ENCODE data around the gene KAT5. TPM values are rescaled to one million over a fixed set of nuclear protein-coding genes. Genes with fewer than 3 reads are reported as not detected.

KAT5 gene
- total RNA-seq, 1 donor from 2014 or later = 21.0 TPM

DNA sequence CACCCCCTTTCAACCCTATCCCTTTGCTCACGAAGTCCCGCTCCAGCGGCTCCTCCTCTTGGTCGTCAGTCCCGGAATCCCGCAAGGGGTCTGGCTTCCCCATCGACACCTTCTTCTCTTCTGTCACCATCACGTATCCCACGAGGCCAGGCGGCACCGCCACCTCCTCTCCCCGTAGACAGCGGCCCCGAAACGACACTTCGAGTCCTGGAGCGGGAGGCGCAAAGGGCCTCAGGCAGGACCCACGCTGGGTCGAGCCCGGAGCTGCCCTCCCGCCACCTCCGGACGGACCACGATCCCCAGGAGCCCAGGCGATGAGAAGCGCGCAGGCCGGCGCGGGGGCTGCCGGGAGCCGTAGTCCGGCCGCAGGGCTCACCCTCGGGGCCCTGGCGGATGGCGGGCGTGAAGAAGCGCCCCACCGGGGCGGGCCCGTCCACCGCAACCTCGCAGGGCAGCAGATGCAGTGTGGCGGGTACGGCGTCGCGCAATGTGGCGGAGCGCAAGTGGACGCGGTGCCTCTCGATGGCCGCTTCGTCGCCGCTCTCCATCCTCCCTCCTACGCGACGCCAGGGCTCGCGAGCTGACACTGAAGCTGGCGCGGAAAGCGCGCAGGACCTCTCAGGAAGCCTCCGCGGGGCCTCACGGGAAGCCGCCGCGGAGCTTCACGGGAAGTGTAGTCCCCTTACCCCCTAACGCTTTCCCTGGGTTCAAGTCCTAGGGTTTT lies 8.3 kb downstream of the KAT5 start, which contains the start of gene RNASEH2C:
Gene RNASEH2C (minus strand): TSS at position 588 of the 724 bp plus-strand sequence. CDS start 40 bp downstream, at position 548.
- Histone ChIP-seq H3F3A (ENCODE audit: low read depth) (peaks cover 3% of the 10 kb centered on the region), H3K27me3 (peaks cover 14% of the 10 kb centered on the region), H3K79me2 (ENCODE audit: low read depth) (peaks cover 19% of the 10 kb centered on the region), H3K4me1 (peaks cover 9% of the 10 kb centered on the region), H4K20me1 (ENCODE audit: low read depth) (peaks cover 22% of the 10 kb centered on the region), H3K27ac (no peak within 1 kb of the TSS), H2AFZ (replicated peaks) (peak within 1 kb of the TSS; percentile 83), H3K9me3 (ENCODE audit: low read depth) (no peaks in the 10 kb centered on the region), H3K36me3 (no peaks in the 10 kb centered on the region), H3K4me3 (peak within 1 kb of the TSS; percentile 68), H3K4me2 (peak within 1 kb of the TSS; percentile 79), H3K9ac (peak within 1 kb of the TSS; percentile 51)
- peak; percentile 94 for DNase-seq (ENCODE audit: low spot score)
- Mint-ChIP-seq H3K9me3 (no peaks in the 10 kb centered on the region), H3K36me3 (peaks cover 14% of the 10 kb centered on the region), H3K4me3 (peak within 1 kb of the TSS; percentile 94), H3K27ac (peak within 1 kb of the TSS; percentile 37), H3K4me1 (peaks cover 18% of the 10 kb centered on the region), H3K27me3 (ENCODE audit: insufficient read depth, low read depth) (peaks cover 4% of the 10 kb centered on the region)
- TF ChIP-seq, protein P1, sequence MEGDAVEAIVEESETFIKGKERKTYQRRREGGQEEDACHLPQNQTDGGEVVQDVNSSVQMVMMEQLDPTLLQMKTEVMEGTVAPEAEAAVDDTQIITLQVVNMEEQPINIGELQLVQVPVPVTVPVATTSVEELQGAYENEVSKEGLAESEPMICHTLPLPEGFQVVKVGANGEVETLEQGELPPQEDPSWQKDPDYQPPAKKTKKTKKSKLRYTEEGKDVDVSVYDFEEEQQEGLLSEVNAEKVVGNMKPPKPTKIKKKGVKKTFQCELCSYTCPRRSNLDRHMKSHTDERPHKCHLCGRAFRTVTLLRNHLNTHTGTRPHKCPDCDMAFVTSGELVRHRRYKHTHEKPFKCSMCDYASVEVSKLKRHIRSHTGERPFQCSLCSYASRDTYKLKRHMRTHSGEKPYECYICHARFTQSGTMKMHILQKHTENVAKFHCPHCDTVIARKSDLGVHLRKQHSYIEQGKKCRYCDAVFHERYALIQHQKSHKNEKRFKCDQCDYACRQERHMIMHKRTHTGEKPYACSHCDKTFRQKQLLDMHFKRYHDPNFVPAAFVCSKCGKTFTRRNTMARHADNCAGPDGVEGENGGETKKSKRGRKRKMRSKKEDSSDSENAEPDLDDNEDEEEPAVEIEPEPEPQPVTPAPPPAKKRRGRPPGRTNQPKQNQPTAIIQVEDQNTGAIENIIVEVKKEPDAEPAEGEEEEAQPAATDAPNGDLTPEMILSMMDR (IDR thresholded peaks at IDR 0.05) = no peak
- TF ChIP-seq EZH2 (IDR thresholded peaks at IDR 0.05) (no peak), EZH2phosphoT487 (IDR thresholded peaks at IDR 0.05) (no peak)

GRCh38 chr11:65722261-65722660 lies 10.2 kb downstream of the KAT5 start:
- Histone ChIP-seq H3K9ac (no peak overlapping the region), H3K27me3 (peaks cover 14% of the 10 kb centered on the region), H2AFZ (replicated peaks) (no peak overlapping the region), H3K27ac (no peak overlapping the region), H3K36me3 (no peaks in the 10 kb centered on the region), H3K4me2 (no peak overlapping the region), H3K9me3 (ENCODE audit: low read depth) (no peaks in the 10 kb centered on the region), H3K4me1 (peaks cover 9% of the 10 kb centered on the region), H4K20me1 (ENCODE audit: low read depth) (peaks cover 22% of the 10 kb centered on the region), H3K4me3 (no peak overlapping the region), H3K79me2 (ENCODE audit: low read depth) (peaks cover 19% of the 10 kb centered on the region), H3F3A (ENCODE audit: low read depth) (no peaks in the 10 kb centered on the region)
- no peak for DNase-seq (ENCODE audit: low spot score)
- Mint-ChIP-seq H3K27ac (no peak overlapping the region), H3K36me3 (peaks cover 7% of the 10 kb centered on the region), H3K9me3 (no peaks in the 10 kb centered on the region), H3K4me3 (peak overlapping the region; percentile 74), H3K4me1 (peaks cover 18% of the 10 kb centered on the region), H3K27me3 (ENCODE audit: insufficient read depth, low read depth) (peaks cover 6% of the 10 kb centered on the region)
- TF ChIP-seq EZH2phosphoT487 (IDR thresholded peaks at IDR 0.05) (no peak), EZH2 (IDR thresholded peaks at IDR 0.05) (no peak)
- TF ChIP-seq, protein P1 (IDR thresholded peaks at IDR 0.05) = no peak

DNA sequence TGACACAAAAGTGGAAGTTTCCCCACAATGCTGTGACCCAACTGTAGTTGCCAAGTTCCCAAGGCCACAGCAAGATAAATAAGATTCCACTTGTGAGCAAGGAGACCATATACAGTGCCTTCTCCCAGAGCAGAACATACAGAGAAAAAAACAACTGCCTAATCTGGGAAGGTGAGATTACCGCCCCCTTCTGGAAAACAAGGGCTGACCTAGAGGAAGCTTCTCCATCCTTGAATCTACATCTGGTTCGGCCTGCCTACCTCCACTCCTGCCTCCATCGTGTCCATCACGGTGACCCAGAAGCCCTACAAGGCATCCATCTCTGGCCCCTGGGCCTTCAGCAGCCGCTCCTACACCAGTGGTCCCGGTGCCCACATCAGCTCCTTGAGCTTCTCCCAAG lies 14.6 kb downstream of the KAT5 start:
- no peaks in the 10 kb centered on the region for H3K36me3 ChIP-seq
- peaks cover 29% of the 10 kb centered on the region for H3K27me3 ChIP-seq
- no peak overlapping the region for H3K4me3 ChIP-seq
- no peak for TF ChIP-seq EZH2 (IDR thresholded peaks at IDR 0.05)
- TF ChIP-seq, protein P1 (IDR thresholded peaks at IDR 0.05) = peak; percentile 22
- Mint-ChIP-seq H3K4me1 (no peaks in the 10 kb centered on the region), H3K27ac (no peak overlapping the region), H3K4me3 (no peak overlapping the region), H3K36me3 (no peaks in the 10 kb centered on the region), H3K9me3 (peaks cover under 1% of the 10 kb centered on the region), H3K27me3 (ENCODE audit: insufficient read depth, low read depth) (peaks cover 6% of the 10 kb centered on the region)
- H3K27ac ChIP-seq = no peak overlapping the region
- no peak for DNase-seq (ENCODE audit: low spot score)
- H3F3A ChIP-seq (ENCODE audit: low read depth) = no peaks in the 10 kb centered on the region
- H4K20me1 ChIP-seq (ENCODE audit: low read depth) = no peaks in the 10 kb centered on the region
- no peak overlapping the region for H3K9ac ChIP-seq
- H3K4me1 ChIP-seq = no peaks in the 10 kb centered on the region
- H3K79me2 ChIP-seq (ENCODE audit: low read depth) = no peaks in the 10 kb centered on the region
- H3K9me3 ChIP-seq (ENCODE audit: low read depth) = no peaks in the 10 kb centered on the region
- no peak overlapping the region for H2AFZ ChIP-seq (replicated peaks)
- no peak overlapping the region for H3K4me2 ChIP-seq
